Mesodermal cell (in vitro differentiated cells): ENCODE measurements around the gene CCDC167.

Experiments
- H3K27ac ChIP-seq: 2 replicates; pipeline ENCODE4 v1.7.0; 2013; ENCODE audit warnings: mild to moderate bottlenecking, low read depth, low read length, moderate library complexity; ENCODE audit not compliant: severe bottlenecking
- H3K36me3 ChIP-seq: 2 replicates; pipeline ENCODE4 v1.7.1; 2013; ENCODE audit warnings: mild to moderate bottlenecking, low read length, moderate library complexity; ENCODE audit not compliant: control insufficient read depth, insufficient read depth
- H3K4me1 ChIP-seq: one replicate; pipeline ENCODE4 v1.7.1; 2013; ENCODE audit warnings: mild to moderate bottlenecking, low read length; ENCODE audit not compliant: insufficient read depth, control insufficient read depth, poor library complexity, severe bottlenecking
- H3K4me3 ChIP-seq: 2 replicates; pipeline ENCODE4 v1.7.0; 2013; ENCODE audit warnings: low read length, control low read depth, mild to moderate bottlenecking; ENCODE audit not compliant: insufficient read depth, poor library complexity, severe bottlenecking; ENCODE audit errors: extremely low read depth
- H3K9me3 ChIP-seq: 2 replicates; pipeline ENCODE4 v1.7.1; 2013; ENCODE audit warnings: mild to moderate bottlenecking, low read length, moderate library complexity; ENCODE audit not compliant: control insufficient read depth
- WGBS, 2 experiments: methylation state at CpG; one replicate each; pipeline ENCODE4 v1.1.5; 2013; ENCODE audit warnings: missing lambda C conversion rate in 2 of 2; ENCODE audit not compliant: insufficient coverage in 2 of 2; 5-methylcytosine and 5-hydroxymethylcytosine counted together

The CCDC167 gene

GRCh38 chr6:37496951-37497885 is 2.5 kb downstream of the CCDC167 start:
- WGBS, 2 experiments, result 89 to 95% methylated on average over 9 to 10 of the region's 13 CpGs
- Histone ChIP-seq H3K27ac (no peak overlapping the region), H3K36me3 (no peaks in the 10 kb centered on the region), H3K9me3 (no peaks in the 10 kb centered on the region), H3K4me3 (no peak overlapping the region), H3K4me1 (no peaks in the 10 kb centered on the region)

GRCh38 chr6:37495244-37495934 is 4.3 kb downstream of the CCDC167 start:
- H3K4me3 ChIP-seq, result no peak overlapping the region
- H3K27ac ChIP-seq, result no peak overlapping the region
- no peaks in the 10 kb centered on the region for H3K36me3 ChIP-seq
- no peaks in the 10 kb centered on the region for H3K9me3 ChIP-seq
- H3K4me1 ChIP-seq, result no peaks in the 10 kb centered on the region
- WGBS, 2 experiments, result 97% methylated on average over 3 to 4 of the region's 4 CpGs

GRCh38 chr6:37493661-37493995 is 6.1 kb downstream of the CCDC167 start:
- 94 to 95% methylated on average over 6 to 9 of the region's 9 CpGs for WGBS, 2 experiments
- Histone ChIP-seq H3K27ac (no peak overlapping the region), H3K4me1 (no peaks in the 10 kb centered on the region), H3K36me3 (no peaks in the 10 kb centered on the region), H3K9me3 (no peaks in the 10 kb centered on the region), H3K4me3 (no peak overlapping the region)

- no peak overlapping the region for H3K4me3 ChIP-seq
- WGBS, 2 experiments, result 85 to 89% methylated on average over 26 to 36 of the region's 38 CpGs
- H3K36me3 ChIP-seq, result no peaks in the 10 kb centered on the region
- H3K4me1 ChIP-seq, result no peaks in the 10 kb centered on the region
- H3K9me3 ChIP-seq, result no peaks in the 10 kb centered on the region
- no peak overlapping the region for H3K27ac ChIP-seq
Observed at GRCh38 chr6:37492991-37493660, 6.6 kb downstream of the CCDC167 start.

- H3K4me3 ChIP-seq, result no peak overlapping the region
- H3K36me3 ChIP-seq, result no peaks in the 10 kb centered on the region
- no peaks in the 10 kb centered on the region for H3K9me3 ChIP-seq
- 18 to 32% methylated on average over 5 to 7 of the region's 9 CpGs for WGBS, 2 experiments
- no peaks in the 10 kb centered on the region for H3K4me1 ChIP-seq
- H3K27ac ChIP-seq, result no peak overlapping the region
Observed at GRCh38 chr6:37492236-37492972, 7.3 kb downstream of the CCDC167 start.

- no peak overlapping the region for H3K4me3 ChIP-seq
- H3K9me3 ChIP-seq, result no peaks in the 10 kb centered on the region
- H3K4me1 ChIP-seq, result no peaks in the 10 kb centered on the region
- 92 to 100% methylated on average over 3 of the region's 5 CpGs for WGBS, 2 experiments
- H3K36me3 ChIP-seq, result no peaks in the 10 kb centered on the region
- H3K27ac ChIP-seq, result no peak overlapping the region
Observed at GRCh38 chr6:37491830-37492208, 7.9 kb downstream of the CCDC167 start.

- H3K36me3 ChIP-seq, result no peaks in the 10 kb centered on the region
- no peaks in the 10 kb centered on the region for H3K9me3 ChIP-seq
- H3K4me1 ChIP-seq, result no peaks in the 10 kb centered on the region
- WGBS, 2 experiments, result 83 to 90% methylated on average over 11 to 12 of the region's 12 CpGs
- H3K4me3 ChIP-seq, result no peak overlapping the region
- H3K27ac ChIP-seq, result no peak overlapping the region
Observed at GRCh38 chr6:37491171-37491829, 8.4 kb downstream of the CCDC167 start.

- no peaks in the 10 kb centered on the region for H3K36me3 ChIP-seq
- no peak overlapping the region for H3K27ac ChIP-seq
- WGBS, 2 experiments, result 85 to 88% methylated on average over 9 of the region's 9 CpGs
Observed at GRCh38 chr6:37490536-37491170, 9.0 kb downstream of the CCDC167 start.

GRCh38 chr6:37489697-37490336 is 9.9 kb downstream of the CCDC167 start:
- no peaks in the 10 kb centered on the region for H3K9me3 ChIP-seq
- no peak overlapping the region for H3K4me3 ChIP-seq
- WGBS, 2 experiments, result 85 to 87% methylated on average over 8 to 9 of the region's 10 CpGs
- peaks cover 2% of the 10 kb centered on the region for H3K36me3 ChIP-seq
- no peak overlapping the region for H3K27ac ChIP-seq
- H3K4me1 ChIP-seq, result no peaks in the 10 kb centered on the region

More at GRCh38 chr6:37490536-37491170, 9.0 kb downstream of the CCDC167 start:
- no peak overlapping the region for H3K4me3 ChIP-seq
- H3K9me3 ChIP-seq, result no peaks in the 10 kb centered on the region
- H3K4me1 ChIP-seq, result no peaks in the 10 kb centered on the region
